Fibroblast of lung (primary cell): ENCODE measurements around the gene MYPN. TPM values are rescaled to one million over a fixed set of nuclear protein-coding genes. Genes with fewer than 3 reads are reported as not detected.

Experiments used
- DNase-seq, 2 donors: peaks; one replicate each; pipeline versions ENCODE4 v3.0.0 to v3.0.0-alpha.2; 2010; ENCODE audit warnings: low read depth in 2 of 2
- H2AFZ ChIP-seq: 2 replicates; pipeline ENCODE4 v1.5.1; 2012; ENCODE audit warnings: low read length, control low read depth, inconsistent platforms
- H3K27ac ChIP-seq: 2 replicates; pipeline ENCODE4 v1.5.1; 2011; ENCODE audit warnings: low read length, control low read depth; ENCODE audit not compliant: insufficient read depth
- H3K27me3 ChIP-seq: 2 replicates; pipeline ENCODE4 v1.5.1; 2011; ENCODE audit warnings: mild to moderate bottlenecking, low read length; ENCODE audit not compliant: control insufficient read depth, insufficient read depth
- H3K36me3 ChIP-seq: 2 replicates; pipeline ENCODE4 v1.5.1; 2011; ENCODE audit warnings: low read length; ENCODE audit not compliant: control insufficient read depth, insufficient read depth
- H3K4me1 ChIP-seq: 2 replicates; pipeline ENCODE4 v1.5.1; 2011; ENCODE audit warnings: low read length; ENCODE audit not compliant: control insufficient read depth, insufficient read depth; ENCODE audit errors: extremely low read depth
- H3K4me2 ChIP-seq: 2 replicates; pipeline ENCODE4 v1.5.1; 2011; ENCODE audit warnings: low read length, control low read depth; ENCODE audit not compliant: insufficient read depth; ENCODE audit errors: extremely low read depth
- H3K4me3 ChIP-seq, 4 experiments: fragments of 200-600 bp in 1 of 4; sonication (generic) in 1 of 4; replicated peaks in 1 of 4; 2 replicates each; pipeline ENCODE4 v1.5.1; 2011 to 2016; ENCODE audit warnings: low read length in 4 of 4, low read depth in 3 of 4, mild to moderate bottlenecking in 3 of 4, control low read depth in 2 of 4, inconsistent platforms in 1 of 4, mixed read lengths in 1 of 4; ENCODE audit not compliant: insufficient read depth in 1 of 4; ENCODE audit errors: control extremely low read depth in 1 of 4
- H3K79me2 ChIP-seq: 2 replicates; pipeline ENCODE4 v1.5.1; 2012; ENCODE audit warnings: mild to moderate bottlenecking, low read length, inconsistent platforms; ENCODE audit not compliant: control insufficient read depth, insufficient read depth
- H3K9ac ChIP-seq: 2 replicates; pipeline ENCODE4 v1.5.1; 2011; ENCODE audit warnings: mild to moderate bottlenecking, low read length, control low read depth; ENCODE audit not compliant: insufficient read depth
- H3K9me3 ChIP-seq: 2 replicates; pipeline ENCODE4 v1.5.1; 2012; ENCODE audit warnings: low read depth, low read length; ENCODE audit not compliant: control insufficient read depth, insufficient read depth
- H4K20me1 ChIP-seq: 2 replicates; pipeline ENCODE4 v1.5.1; 2011; ENCODE audit warnings: low read length; ENCODE audit not compliant: control insufficient read depth, insufficient read depth; ENCODE audit errors: extremely low read depth
- EZH2 ChIP-seq: IDR thresholded peaks from 2 replicates; pipeline ENCODE4 v1.5.1; 2012; ENCODE audit warnings: low read length, control low read depth, mild to moderate bottlenecking; ENCODE audit errors: missing control alignments
- polyA plus RNA-seq, 2 donors: library from polyadenylated mRNA; depleted of rRNA in 1 of 2; stranded (reverse) in 1 of 2; unstranded in 1 of 2; fragments of >200 nt; gene quantifications; 2 replicates each; pipeline ENCODE4 v1.2.1, GENCODE V29; 2011 to 2012; ENCODE audit warnings: missing spikeins in 1 of 2
- total RNA-seq: library from RNA; depleted of rRNA; stranded (reverse); fragments of >200 nt; gene quantifications from 2 replicates; pipeline ENCODE4 v1.2.1, GENCODE V29; 2014
- TF ChIP-seq, protein P1 (sequence below), 2 donors: IDR thresholded peaks in 1 of 2; conservative IDR thresholded peaks in 1 of 2; 1 replicate in 1 of 2; 2 replicates in 1 of 2; pipeline ENCODE4 v1.5.1; 2011 to 2012; ENCODE audit warnings: low read length in 2 of 2, control low read depth in 1 of 2, inconsistent platforms in 1 of 2, low read depth in 1 of 2, mild to moderate bottlenecking in 1 of 2

MYPN gene
- total and polyA plus RNA-seq, 2 donors (not counting 1 experiment from before 2014, with no cell fraction given): 0.77 to 1.2 TPM

DNA sequence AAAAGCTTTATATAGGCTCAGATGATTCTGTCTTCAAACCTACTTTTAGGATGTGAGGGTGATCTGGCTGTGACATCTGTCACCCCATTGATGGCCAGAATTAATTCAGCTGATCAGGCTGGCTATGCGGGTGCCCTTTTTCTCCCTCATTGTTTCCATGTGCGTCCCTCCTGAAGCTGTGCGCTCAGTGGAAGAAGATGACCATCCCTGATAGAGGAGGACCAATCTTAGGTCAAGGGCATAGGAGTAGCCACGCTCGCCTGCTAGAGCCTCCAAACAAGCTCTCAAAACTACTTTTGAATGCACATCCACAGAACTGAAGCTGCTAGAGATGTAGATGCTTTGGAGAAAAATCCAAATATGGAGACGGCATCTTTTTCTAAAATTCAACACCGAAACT is 48.7 kb downstream of the MYPN start:
- Histone ChIP-seq H3K36me3 (no peaks in the 10 kb centered on the region), H3K4me1 (peaks cover 24% of the 10 kb centered on the region), H3K27ac (no peak overlapping the region)

DNA sequence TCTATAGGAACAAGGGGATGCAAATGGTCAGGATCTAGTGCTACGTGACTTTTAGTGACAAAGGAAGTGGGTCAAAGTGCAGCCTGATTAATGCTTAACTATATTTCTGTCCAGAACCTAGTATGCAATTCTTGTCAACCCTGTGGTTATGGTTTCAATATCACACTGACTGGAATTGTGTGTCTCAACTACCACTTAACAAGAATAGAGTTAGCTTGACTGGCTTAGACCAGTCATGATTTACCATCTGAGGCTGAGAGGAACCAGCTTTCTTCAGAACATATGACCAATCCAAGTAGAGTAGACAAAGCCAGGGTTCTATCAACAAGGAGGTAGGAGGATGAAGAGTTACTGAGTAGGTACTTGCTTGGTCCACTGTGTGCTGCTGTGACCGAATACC is 54.4 kb downstream of the MYPN start:
- no peaks in the 10 kb centered on the region for H3K79me2 ChIP-seq
- H3K9me3 ChIP-seq: no peaks in the 10 kb centered on the region
- DNase-seq: no peak
- no peaks in the 10 kb centered on the region for H3K36me3 ChIP-seq
- H3K27me3 ChIP-seq: no peaks in the 10 kb centered on the region
- no peak overlapping the region for H3K27ac ChIP-seq
- TF ChIP-seq EZH2: no peak
- TF ChIP-seq, protein P1, sequence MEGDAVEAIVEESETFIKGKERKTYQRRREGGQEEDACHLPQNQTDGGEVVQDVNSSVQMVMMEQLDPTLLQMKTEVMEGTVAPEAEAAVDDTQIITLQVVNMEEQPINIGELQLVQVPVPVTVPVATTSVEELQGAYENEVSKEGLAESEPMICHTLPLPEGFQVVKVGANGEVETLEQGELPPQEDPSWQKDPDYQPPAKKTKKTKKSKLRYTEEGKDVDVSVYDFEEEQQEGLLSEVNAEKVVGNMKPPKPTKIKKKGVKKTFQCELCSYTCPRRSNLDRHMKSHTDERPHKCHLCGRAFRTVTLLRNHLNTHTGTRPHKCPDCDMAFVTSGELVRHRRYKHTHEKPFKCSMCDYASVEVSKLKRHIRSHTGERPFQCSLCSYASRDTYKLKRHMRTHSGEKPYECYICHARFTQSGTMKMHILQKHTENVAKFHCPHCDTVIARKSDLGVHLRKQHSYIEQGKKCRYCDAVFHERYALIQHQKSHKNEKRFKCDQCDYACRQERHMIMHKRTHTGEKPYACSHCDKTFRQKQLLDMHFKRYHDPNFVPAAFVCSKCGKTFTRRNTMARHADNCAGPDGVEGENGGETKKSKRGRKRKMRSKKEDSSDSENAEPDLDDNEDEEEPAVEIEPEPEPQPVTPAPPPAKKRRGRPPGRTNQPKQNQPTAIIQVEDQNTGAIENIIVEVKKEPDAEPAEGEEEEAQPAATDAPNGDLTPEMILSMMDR (conservative IDR thresholded peaks at IDR 0.05 in 1 of 2, IDR thresholded peaks at IDR 0.05 in 1 of 2; ENCODE audit: low read depth in 1 of 2, low read length in 2 of 2): no peak
- H3K4me2 ChIP-seq: no peak overlapping the region
- no peak overlapping the region for H3K4me3 ChIP-seq
- H3K4me1 ChIP-seq: no peaks in the 10 kb centered on the region
- no peak overlapping the region for H2AFZ ChIP-seq
- no peak overlapping the region for H3K9ac ChIP-seq
- H4K20me1 ChIP-seq: no peaks in the 10 kb centered on the region

More for the DNA sequence above, 48.7 kb downstream of the MYPN start:
- Histone ChIP-seq H2AFZ (no peak overlapping the region), H3K79me2 (no peaks in the 10 kb centered on the region), H3K9me3 (no peaks in the 10 kb centered on the region), H3K4me2 (no peak overlapping the region), H4K20me1 (no peaks in the 10 kb centered on the region), H3K4me3 (no peak overlapping the region), H3K27me3 (no peaks in the 10 kb centered on the region), H3K9ac (no peak overlapping the region)
- TF ChIP-seq, protein P1 (conservative IDR thresholded peaks at IDR 0.05 in 1 of 2, IDR thresholded peaks at IDR 0.05 in 1 of 2; ENCODE audit: low read depth in 1 of 2, low read length in 2 of 2): no peak
- no peak for TF ChIP-seq EZH2
- DNase-seq: no peak

DNA sequence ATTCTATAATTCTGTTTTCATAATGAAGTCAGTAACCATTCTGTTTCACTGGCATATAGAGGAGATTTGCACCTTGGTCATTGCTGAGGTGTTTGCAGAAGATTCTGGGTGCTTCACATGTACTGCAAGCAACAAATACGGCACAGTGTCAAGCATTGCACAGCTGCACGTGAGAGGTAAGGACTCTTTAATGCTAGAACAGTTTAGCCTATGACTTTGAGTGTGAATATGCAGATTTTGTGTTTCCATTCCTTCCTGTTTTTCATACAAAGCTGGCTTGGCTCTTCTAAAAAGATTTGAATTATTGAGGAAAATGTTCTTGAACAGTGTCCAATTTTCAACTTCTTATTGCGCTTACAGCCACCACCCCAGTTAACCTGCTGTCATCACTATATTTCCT is 56.4 kb downstream of the MYPN start:
- no peaks in the 10 kb centered on the region for H3K79me2 ChIP-seq
- no peak for DNase-seq
- no peak overlapping the region for H3K27ac ChIP-seq
- TF ChIP-seq, protein P1 (conservative IDR thresholded peaks at IDR 0.05 in 1 of 2, IDR thresholded peaks at IDR 0.05 in 1 of 2; ENCODE audit: low read depth in 1 of 2, low read length in 2 of 2): no peak
- H3K36me3 ChIP-seq: no peaks in the 10 kb centered on the region
- no peak overlapping the region for H3K9ac ChIP-seq
- H3K4me3 ChIP-seq: no peak overlapping the region
- H3K9me3 ChIP-seq: no peaks in the 10 kb centered on the region
- no peak overlapping the region for H2AFZ ChIP-seq
- no peak overlapping the region for H3K4me2 ChIP-seq
- H3K27me3 ChIP-seq: no peaks in the 10 kb centered on the region
- H3K4me1 ChIP-seq: no peaks in the 10 kb centered on the region
- H4K20me1 ChIP-seq: no peaks in the 10 kb centered on the region
